C4-2B (cell line): ENCODE results near the gene CEP20.

Experiments used
- H3K27ac ChIP-seq: fragments of 450-650 bp; 2 replicates; pipeline ENCODE4 v1.5.1; 2017
- ZFX ChIP-seq: fragments of 450-650 bp; IDR thresholded peaks from 2 replicates; pipeline ENCODE4 v1.6.1; 2017
- TF ChIP-seq, protein P1 (sequence below): fragments of 450-650 bp; conservative IDR thresholded peaks from 2 replicates; pipeline ENCODE4 v1.5.1; 2017; ENCODE audit warnings: mild to moderate bottlenecking

The CEP20 gene

DNA sequence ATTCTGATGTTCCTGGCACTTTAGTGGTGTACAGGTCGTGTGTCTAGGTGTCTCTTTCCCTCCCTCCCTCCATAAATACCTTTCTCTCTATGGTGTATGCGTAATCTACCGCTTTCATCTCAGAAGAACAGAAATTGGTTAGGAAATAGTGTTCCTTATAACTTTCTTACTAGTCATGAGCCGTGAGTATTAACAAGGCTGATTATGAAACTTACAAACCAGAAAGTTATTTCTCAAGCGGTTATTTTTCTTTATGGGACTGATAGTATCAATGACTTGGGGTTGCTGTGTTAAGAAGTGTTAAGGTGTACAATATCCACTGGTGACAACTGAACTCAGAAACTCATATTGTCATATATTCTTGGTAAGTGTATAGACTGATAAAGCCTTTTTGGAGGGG is 18.4 kb downstream of the CEP20 start:
- TF ChIP-seq ZFX: no peak
- TF ChIP-seq, protein P1, sequence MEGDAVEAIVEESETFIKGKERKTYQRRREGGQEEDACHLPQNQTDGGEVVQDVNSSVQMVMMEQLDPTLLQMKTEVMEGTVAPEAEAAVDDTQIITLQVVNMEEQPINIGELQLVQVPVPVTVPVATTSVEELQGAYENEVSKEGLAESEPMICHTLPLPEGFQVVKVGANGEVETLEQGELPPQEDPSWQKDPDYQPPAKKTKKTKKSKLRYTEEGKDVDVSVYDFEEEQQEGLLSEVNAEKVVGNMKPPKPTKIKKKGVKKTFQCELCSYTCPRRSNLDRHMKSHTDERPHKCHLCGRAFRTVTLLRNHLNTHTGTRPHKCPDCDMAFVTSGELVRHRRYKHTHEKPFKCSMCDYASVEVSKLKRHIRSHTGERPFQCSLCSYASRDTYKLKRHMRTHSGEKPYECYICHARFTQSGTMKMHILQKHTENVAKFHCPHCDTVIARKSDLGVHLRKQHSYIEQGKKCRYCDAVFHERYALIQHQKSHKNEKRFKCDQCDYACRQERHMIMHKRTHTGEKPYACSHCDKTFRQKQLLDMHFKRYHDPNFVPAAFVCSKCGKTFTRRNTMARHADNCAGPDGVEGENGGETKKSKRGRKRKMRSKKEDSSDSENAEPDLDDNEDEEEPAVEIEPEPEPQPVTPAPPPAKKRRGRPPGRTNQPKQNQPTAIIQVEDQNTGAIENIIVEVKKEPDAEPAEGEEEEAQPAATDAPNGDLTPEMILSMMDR: no peak
- no peak overlapping the region for H3K27ac ChIP-seq

DNA sequence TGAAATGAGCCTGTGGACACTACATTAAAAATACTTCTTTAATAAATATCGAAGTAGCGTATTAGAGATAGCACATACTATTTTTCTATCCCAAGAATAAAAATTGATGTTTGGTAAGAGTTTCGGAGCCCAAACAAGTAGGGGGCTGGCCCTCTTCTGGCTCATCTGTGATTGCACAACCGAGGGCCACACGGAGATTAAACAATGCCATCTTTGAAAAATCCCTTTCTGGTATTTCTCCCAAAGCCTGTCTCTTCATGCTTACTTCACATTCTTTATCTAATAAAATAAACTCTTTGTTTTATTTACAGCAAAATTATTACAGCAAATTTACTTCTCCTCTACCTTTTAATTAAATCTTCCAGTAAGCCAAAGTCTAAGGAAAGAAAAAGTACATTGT is 22.0 kb downstream of the CEP20 start:
- TF ChIP-seq ZFX: no peak
- TF ChIP-seq, protein P1: no peak
- H3K27ac ChIP-seq: no peak overlapping the region

DNA sequence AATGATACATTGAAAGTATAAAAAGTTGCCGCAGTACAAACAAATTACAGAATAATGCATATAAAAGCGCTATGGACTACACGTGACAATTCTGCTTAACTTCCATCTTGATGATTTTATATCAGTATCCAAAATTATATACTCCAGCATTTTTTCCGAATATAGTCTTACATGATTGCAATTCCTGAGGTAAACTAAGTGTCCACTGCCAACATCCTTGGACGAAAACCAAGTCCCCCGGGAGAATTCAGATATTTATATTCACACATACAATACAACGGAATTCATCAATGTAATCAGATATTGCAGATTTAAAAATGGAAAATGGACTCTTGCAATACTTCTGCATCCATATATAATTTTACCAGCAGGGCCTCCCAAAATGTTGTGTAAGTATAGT is 22.7 kb downstream of the CEP20 start:
- TF ChIP-seq, protein P1: no peak

DNA sequence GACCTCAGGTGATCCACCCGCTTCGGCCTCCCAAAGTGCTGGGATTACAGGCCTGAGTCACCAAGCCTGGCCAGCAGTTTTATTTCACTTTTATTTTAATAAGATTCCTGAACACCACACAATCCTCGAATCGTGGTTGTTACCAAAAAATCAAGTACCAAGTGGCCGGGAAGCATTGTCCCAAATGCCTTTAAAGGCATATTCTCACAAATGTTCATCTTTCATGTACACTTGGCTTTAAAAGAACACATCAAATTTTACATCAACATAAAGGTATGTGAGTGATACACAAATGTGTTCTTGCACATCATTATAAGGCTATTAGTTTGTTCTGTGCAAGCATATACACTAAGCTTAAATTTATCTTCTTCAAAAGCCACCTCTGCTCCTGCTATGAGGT is 23.5 kb downstream of the CEP20 start:
- TF ChIP-seq, protein P1: no peak
- TF ChIP-seq ZFX: no peak
- no peak overlapping the region for H3K27ac ChIP-seq

More for the DNA sequence above, 22.7 kb downstream of the CEP20 start:
- H3K27ac ChIP-seq: no peak overlapping the region

DNA sequence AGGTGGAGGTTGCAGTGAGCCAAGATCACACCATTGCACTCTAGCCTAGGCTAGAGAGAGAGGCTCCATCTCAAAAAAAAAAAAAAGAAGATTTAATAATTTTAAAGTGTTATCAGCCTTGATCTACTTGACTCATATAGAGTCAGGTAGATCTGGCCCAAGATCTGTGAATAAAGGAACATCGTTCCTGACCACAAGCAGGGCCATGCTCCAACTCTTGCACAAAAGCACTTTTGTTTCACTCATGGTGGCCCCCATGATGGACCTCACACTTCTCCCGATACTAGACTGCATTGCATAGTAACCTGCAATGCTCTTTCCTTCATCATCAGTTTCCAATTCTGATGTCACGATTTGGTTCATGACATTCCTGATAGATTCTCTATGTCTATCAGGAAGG is 26.4 kb downstream of the CEP20 start:
- no peak overlapping the region for H3K27ac ChIP-seq
- TF ChIP-seq, protein P1: no peak
- no peak for TF ChIP-seq ZFX

DNA sequence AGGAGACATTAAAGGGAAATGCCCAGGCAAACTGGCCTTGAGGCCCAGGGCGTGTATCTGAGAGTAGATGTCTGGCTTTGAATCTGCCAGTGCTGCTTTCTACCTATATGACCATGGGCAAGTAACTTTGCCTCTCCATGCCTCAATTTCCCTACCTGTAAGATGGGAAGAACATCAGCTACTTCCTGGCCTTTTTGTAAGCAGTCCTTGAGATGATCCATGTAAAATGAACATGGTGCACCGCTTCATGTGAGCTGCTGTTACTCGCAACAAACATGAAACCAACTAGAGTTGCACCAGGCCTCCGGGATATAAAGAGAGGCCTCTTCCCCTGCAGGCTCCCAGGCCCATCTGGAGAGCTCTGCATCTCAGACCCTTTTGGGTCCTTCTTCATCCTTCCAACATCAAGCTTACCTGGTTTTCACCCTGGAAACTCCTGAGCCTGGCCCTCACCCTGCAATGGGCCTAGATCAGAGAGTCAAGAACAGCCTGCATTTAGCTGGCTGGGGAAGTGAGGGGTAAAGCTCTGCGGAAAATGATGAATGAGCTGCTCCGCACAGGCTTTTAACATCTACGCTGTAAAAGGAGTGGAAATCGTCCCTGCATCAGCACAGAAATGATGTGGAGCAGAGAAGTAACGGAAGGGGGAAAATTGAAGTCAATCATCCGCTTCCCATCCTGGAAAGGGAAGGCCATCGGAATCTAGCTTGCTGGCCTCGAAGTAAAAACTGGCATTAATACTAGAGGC is 29.3 kb downstream of the CEP20 start:
- TF ChIP-seq, protein P1: no peak
- no peak for TF ChIP-seq ZFX
- no peak overlapping the region for H3K27ac ChIP-seq

DNA sequence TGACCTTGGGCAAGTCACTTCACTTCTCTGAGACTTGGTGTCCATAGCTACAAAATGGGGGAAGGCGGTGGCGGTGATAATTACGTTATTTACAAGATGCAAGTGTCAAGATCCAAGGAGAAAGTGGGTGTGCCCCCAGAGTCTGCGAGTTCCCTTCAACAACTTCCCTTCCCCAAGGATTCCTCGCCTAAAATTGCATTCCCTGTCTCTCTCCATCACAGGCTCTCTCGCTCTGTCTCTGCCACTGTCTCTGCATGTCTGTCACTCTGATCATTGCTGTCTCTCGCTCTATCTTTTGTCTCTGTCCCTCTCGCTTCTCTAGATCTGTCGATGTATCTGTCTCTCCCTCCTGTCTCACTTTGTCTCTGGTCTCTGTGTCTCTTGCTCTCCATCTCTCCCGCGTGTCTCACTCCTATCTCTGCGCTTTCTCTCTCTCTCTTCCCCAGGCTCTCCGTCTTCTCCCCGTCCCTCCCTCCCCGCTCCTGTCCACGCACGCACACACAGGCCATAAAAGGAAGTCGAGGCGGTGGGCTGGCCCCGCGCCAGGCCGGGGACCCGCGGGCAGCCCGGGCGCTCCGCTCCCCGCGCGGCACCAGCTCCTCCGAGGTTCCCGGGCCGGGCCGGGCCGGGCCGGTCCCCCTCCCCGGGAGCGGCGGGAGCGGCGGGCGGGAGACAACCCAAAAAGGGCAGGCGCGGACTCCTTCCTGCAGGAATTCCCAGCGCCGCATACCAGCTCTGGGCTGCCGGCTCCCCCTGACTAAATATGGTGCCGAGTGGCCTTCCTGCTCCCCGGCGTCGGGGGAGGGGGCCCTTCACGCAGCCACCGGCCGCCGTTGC is 30.5 kb downstream of the CEP20 start:
- TF ChIP-seq ZFX: no peak
- TF ChIP-seq, protein P1: no peak

More for the DNA sequence above, 30.5 kb downstream of the CEP20 start:
- H3K27ac ChIP-seq: no peak overlapping the region
